CD14-positive monocyte (primary cell): Measurements from ENCODE around the gene ACD. TPM values are rescaled to one million over a fixed set of nuclear protein-coding genes. Genes with fewer than 3 reads are reported as not detected.

Experiments
- DNase-seq, 3 donors: peaks; one replicate each; pipeline ENCODE4 v3.0.0-alpha.2; 2011 to 2022
- H2AFZ ChIP-seq: 2 replicates; pipeline ENCODE4 v1.6.0; 2012; ENCODE audit warnings: mild to moderate bottlenecking, low read depth, low read length, inconsistent platforms; ENCODE audit not compliant: insufficient read depth, poor library complexity, severe bottlenecking
- H3K27ac ChIP-seq, 2 donors: 1 replicate in 1 of 2; 2 replicates in 1 of 2; pipeline ENCODE4 v1.5.1; 2012 to 2013; ENCODE audit warnings: low read length in 2 of 2, control low read depth in 1 of 2, inconsistent platforms in 1 of 2, low read depth in 1 of 2, mild to moderate bottlenecking in 1 of 2
- H3K27me3 ChIP-seq, 2 donors: one replicate each; pipeline versions ENCODE4 v1.6.0 to v1.6.1; 2011 to 2013; ENCODE audit warnings: low read length in 2 of 2; ENCODE audit not compliant: control insufficient read depth in 2 of 2, insufficient read depth in 2 of 2
- H3K36me3 ChIP-seq, 2 donors: replicated peaks in 1 of 2; 1 replicate in 1 of 2; 2 replicates in 1 of 2; pipeline versions ENCODE4 v1.5.1 to v1.6.1; 2012 to 2013; ENCODE audit warnings: low read length in 2 of 2, control low read depth in 1 of 2, inconsistent platforms in 1 of 2, mild to moderate bottlenecking in 1 of 2; ENCODE audit not compliant: insufficient read depth in 2 of 2, control insufficient read depth in 1 of 2
- H3K4me1 ChIP-seq, 2 donors: 1 replicate in 1 of 2; 2 replicates in 1 of 2; pipeline versions ENCODE4 v1.5.1 to v1.6.1; 2012 to 2013; ENCODE audit warnings: low read length in 2 of 2, control low read depth in 1 of 2, inconsistent platforms in 1 of 2, mild to moderate bottlenecking in 1 of 2, moderate library complexity in 1 of 2; ENCODE audit not compliant: insufficient read depth in 2 of 2, control insufficient read depth in 1 of 2
- H3K4me2 ChIP-seq: replicated peaks from 2 replicates; pipeline ENCODE3; 2012; ENCODE audit warnings: low read length, moderate library complexity, mild to moderate bottlenecking; ENCODE audit not compliant: poor library complexity, severe bottlenecking; ENCODE audit errors: extremely low read depth
- H3K4me3 ChIP-seq, 3 experiments: fragments of 200-600 bp in 1 of 3; sonication (generic) in 1 of 3; replicated peaks in 1 of 3; 1 replicate in 2 of 3; 2 replicates in 1 of 3; pipeline ENCODE4 v1.5.1; 2011 to 2013; ENCODE audit warnings: low read length in 3 of 3, mild to moderate bottlenecking in 3 of 3, control low read depth in 2 of 3, low read depth in 2 of 3, inconsistent platforms in 1 of 3, moderate library complexity in 1 of 3
- H3K79me2 ChIP-seq: 2 replicates; pipeline ENCODE4 v1.6.0; 2012; ENCODE audit warnings: mild to moderate bottlenecking, control low read depth, inconsistent platforms, low read length, moderate library complexity; ENCODE audit not compliant: insufficient read depth
- H3K9ac ChIP-seq: 2 replicates; pipeline ENCODE4 v1.6.0; 2017; ENCODE audit warnings: low read length, mild to moderate bottlenecking; ENCODE audit not compliant: insufficient read depth, poor library complexity, severe bottlenecking
- H3K9me3 ChIP-seq, 2 donors: replicated peaks in 1 of 2; 1 replicate in 1 of 2; 2 replicates in 1 of 2; pipeline versions ENCODE4 v1.5.1 to v1.6.1; 2012 to 2013; ENCODE audit warnings: low read length in 2 of 2, control low read depth in 1 of 2; ENCODE audit not compliant: control insufficient read depth in 1 of 2, insufficient read depth in 1 of 2
- H4K20me1 ChIP-seq: 2 replicates; pipeline ENCODE4 v1.6.0; 2012; ENCODE audit warnings: mild to moderate bottlenecking, low read length, control low read depth, moderate library complexity; ENCODE audit not compliant: insufficient read depth
- H3K27ac Mint-ChIP-seq, 7 donors: one replicate each; pipeline ENCODE4 v1.8.0; 2020; ENCODE audit warnings: mild to moderate bottlenecking in 7 of 7, mixed read lengths in 7 of 7, moderate library complexity in 6 of 7, inconsistent platforms in 2 of 7
- H3K27me3 Mint-ChIP-seq, 3 donors: one replicate each; pipeline ENCODE4 v1.8.0; 2021 to 2022; ENCODE audit warnings: low read depth in 3 of 3, mild to moderate bottlenecking in 3 of 3, mixed read lengths in 3 of 3, moderate library complexity in 3 of 3, inconsistent platforms in 1 of 3
- H3K36me3 Mint-ChIP-seq, 2 donors: one replicate each; pipeline ENCODE4 v1.8.0; 2020; ENCODE audit warnings: mixed read lengths in 2 of 2, inconsistent platforms in 1 of 2, mild to moderate bottlenecking in 1 of 2
- H3K4me1 Mint-ChIP-seq: one replicate; pipeline ENCODE4 v1.8.0; 2020; ENCODE audit warnings: mild to moderate bottlenecking, mixed read lengths
- H3K4me3 Mint-ChIP-seq, 2 donors: one replicate each; pipeline ENCODE4 v1.8.0; 2020; ENCODE audit warnings: mild to moderate bottlenecking in 2 of 2, mixed read lengths in 2 of 2, moderate library complexity in 1 of 2
- H3K9me3 Mint-ChIP-seq, 7 donors: one replicate each; pipeline ENCODE4 v1.8.0; 2020 to 2022; ENCODE audit warnings: mixed read lengths in 7 of 7, mild to moderate bottlenecking in 6 of 7, moderate library complexity in 6 of 7, inconsistent platforms in 2 of 7
- CTCF ChIP-seq: fragments of 200-600 bp; IDR thresholded peaks from one replicate; pipeline ENCODE4 v1.8.0; 2022; ENCODE audit warnings: antibody characterized with exemption, mild to moderate bottlenecking
- WGBS: methylation state at CpG from one replicate; pipeline ENCODE4 v1.1.5; 2013; ENCODE audit warnings: missing lambda C conversion rate; ENCODE audit not compliant: insufficient coverage; 5-methylcytosine and 5-hydroxymethylcytosine counted together
- intact Hi-C, 2 donors: fragments of 100-400 bp; cut with micrococcal nuclease; formaldehyde crosslinking; loops; one replicate each; pipeline versions ENCODE4 v1.15.0 to v1.15.1; 2023
- polyA plus RNA-seq, 3 donors: library from polyadenylated mRNA; depleted of rRNA in 1 of 3; unstranded in 2 of 3; stranded (reverse) in 1 of 3; fragments of 300-500 nt in 2 of 3; fragments of >200 nt in 1 of 3; fragmentation: Illumina TruSeq in 2 of 3; gene quantifications; 1 replicate in 2 of 3; 2 replicates in 1 of 3; pipeline ENCODE4 v1.2.3, GENCODE V29; 2012 to 2021

ACD gene
- polyA plus RNA-seq, 3 donors, result 11.8 to 26.0 (median 14.9) TPM

DNA sequence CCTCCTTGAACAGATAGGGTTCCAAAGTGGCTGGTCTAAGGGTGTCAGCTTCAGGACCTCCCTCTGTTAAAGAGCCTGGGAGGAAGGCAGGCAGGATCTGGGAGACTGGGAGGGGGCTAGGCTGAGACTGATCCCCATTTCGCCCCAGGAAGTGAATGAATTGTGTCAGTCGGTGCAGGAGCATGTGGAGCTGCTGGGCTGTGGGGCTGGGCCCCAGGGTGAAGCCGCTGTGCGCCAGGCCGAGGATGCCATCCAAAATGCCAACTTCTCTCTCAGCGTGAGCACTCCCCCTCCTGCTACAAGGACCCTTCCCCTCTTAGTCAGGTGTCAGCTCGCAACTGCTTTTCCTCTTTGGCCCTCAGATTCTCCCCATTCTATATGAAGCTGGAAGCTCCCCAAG, 9.0 kb downstream of the ACD start:
- H3K9me3 Mint-ChIP-seq, result peaks cover 0 to 1% (median 0%) of the 10 kb centered on the region in 7 donors
- no peaks in the 10 kb centered on the region for H3K79me2 ChIP-seq
- no peak overlapping the region for H3K4me2 ChIP-seq
- H3K27me3 ChIP-seq, result no peaks in the 10 kb centered on the region
- H3K4me3 Mint-ChIP-seq, result no peak overlapping the region
- no peak overlapping the region for H3K27ac ChIP-seq
- no peaks in the 10 kb centered on the region for H3K4me1 ChIP-seq
- H3K4me3 ChIP-seq, result no peak overlapping the region
- H4K20me1 ChIP-seq, result no peaks in the 10 kb centered on the region
- no peaks in the 10 kb centered on the region for H3K36me3 ChIP-seq
- H2AFZ ChIP-seq, result no peak overlapping the region
- TF ChIP-seq CTCF, result no peak
- H3K27ac Mint-ChIP-seq, result no peak overlapping the region
- H3K4me1 Mint-ChIP-seq, result no peaks in the 10 kb centered on the region
- WGBS, result 90% methylated on average over 7 of the region's 7 CpGs
- H3K9me3 ChIP-seq, result no peaks in the 10 kb centered on the region
- intact Hi-C loops, result no loop called here
- no peak overlapping the region for H3K9ac ChIP-seq
- no peak for DNase-seq
- H3K27me3 Mint-ChIP-seq, result peaks cover 2 to 5% (median 3%) of the 10 kb centered on the region in 3 donors
- H3K36me3 Mint-ChIP-seq, result no peaks in the 10 kb centered on the region

- Mint-ChIP-seq H3K4me3 (no peak overlapping the region), H3K36me3 (no peaks in the 10 kb centered on the region), H3K4me1 (peaks cover 3% of the 10 kb centered on the region), H3K27ac (no peak overlapping the region), H3K9me3 (peaks cover 0 to 1% (median 0%) of the 10 kb centered on the region in 7 donors), H3K27me3 (peaks cover 5 to 11% (median 10%) of the 10 kb centered on the region in 3 donors)
- no peaks in the 10 kb centered on the region for H3K36me3 ChIP-seq
- no peaks in the 10 kb centered on the region for H4K20me1 ChIP-seq
- no peak overlapping the region for H3K4me2 ChIP-seq
- no peak overlapping the region for H2AFZ ChIP-seq
- no peaks in the 10 kb centered on the region for H3K9me3 ChIP-seq
- intact Hi-C loops, result no loop called here
- WGBS, result 94% methylated on average over 5 of the region's 8 CpGs
- DNase-seq, result no peak
- no peak overlapping the region for H3K4me3 ChIP-seq
- peaks cover 0 to 8% of the 10 kb centered on the region in 2 donors for H3K27me3 ChIP-seq
- no peaks in the 10 kb centered on the region for H3K79me2 ChIP-seq
- no peak for TF ChIP-seq CTCF
- peaks cover 4 to 6% of the 10 kb centered on the region in 2 donors for H3K4me1 ChIP-seq
- no peak overlapping the region for H3K9ac ChIP-seq
- no peak overlapping the region for H3K27ac ChIP-seq
These were observed 10.0 kb downstream of the ACD start for GRCh38 chr16:67650023-67650422.
